HepG2 (cell line): ENCODE measurements around the gene LUZP1. TPM values are rescaled to one million over a fixed set of nuclear protein-coding genes. Genes with fewer than 3 reads are reported as not detected.

Experiments used
- ARID4A ChIP-seq: sonication (generic); formaldehyde crosslinking; IDR thresholded peaks from 2 replicates; pipeline ENCODE4 v1.5.0; 2020; ENCODE audit warnings: mild to moderate bottlenecking, missing genetic modification reagents, borderline replicate concordance
- EHMT2 ChIP-seq: fragments of 200-600 bp; sonication (generic); IDR thresholded peaks from 2 replicates; pipeline ENCODE4 v1.7.0; 2017; ENCODE audit warnings: antibody characterized with exemption, low read depth, low read length, borderline replicate concordance
- KMT2A ChIP-seq: sonication (generic); formaldehyde crosslinking; IDR thresholded peaks from 2 replicates; pipeline ENCODE4 v1.4.0; 2020; ENCODE audit warnings: missing genetic modification reagents
- KMT2B ChIP-seq: IDR thresholded peaks from 2 replicates; pipeline ENCODE4 v1.6.1; 2016; ENCODE audit warnings: missing genetic modification reagents, missing compliant biosample characterization
- MAFK ChIP-seq, 2 experiments: IDR thresholded peaks in 1 of 2; conservative IDR thresholded peaks in 1 of 2; 2 replicates each; pipeline ENCODE4 v1.6.1; 2011; ENCODE audit warnings: improper control_type of control experiment in 2 of 2, low read length in 2 of 2
- PHF21A ChIP-seq: sonication (generic); formaldehyde crosslinking; IDR thresholded peaks from 2 replicates; pipeline ENCODE4 v1.5.0; 2020; ENCODE audit warnings: mild to moderate bottlenecking, missing genetic modification reagents
- RXRA ChIP-seq: sonication (generic); formaldehyde crosslinking; IDR thresholded peaks from 2 replicates; pipeline ENCODE4 v1.5.1; 2020; ENCODE audit warnings: missing genetic modification reagents
- STAT6 ChIP-seq: sonication (generic); formaldehyde crosslinking; IDR thresholded peaks from 2 replicates; pipeline ENCODE4 v1.4.0; 2020; ENCODE audit warnings: missing genetic modification reagents, mild to moderate bottlenecking, borderline replicate concordance
- TRIM24 ChIP-seq: sonication (generic); formaldehyde crosslinking; IDR thresholded peaks from 2 replicates; pipeline ENCODE4 v1.8.0; 2022; ENCODE audit warnings: mild to moderate bottlenecking, missing genetic modification reagents
- ZSCAN5A ChIP-seq: sonication (generic); formaldehyde crosslinking; IDR thresholded peaks from 2 replicates; pipeline ENCODE4 v1.8.0; 2022; ENCODE audit warnings: mild to moderate bottlenecking, missing genetic modification reagents, borderline replicate concordance
- polyA plus RNA-seq, 8 experiments: library from polyadenylated mRNA; depleted of rRNA in 3 of 8; stranded (reverse) in 7 of 8; unstranded in 1 of 8; fragments of >200 nt; fragmentation: Illumina TruSeq in 4 of 8; extraction: Trizol in 4 of 8; gene quantifications; 2 replicates each; pipeline versions ENCODE4 v1.2.1 to v1.2.3, GENCODE V29; 2011 to 2016; ENCODE audit warnings: low read depth in 4 of 8, missing spikeins in 1 of 8, mixed read lengths in 1 of 8; ENCODE audit not compliant: insufficient read depth in 1 of 8
- total RNA-seq, 5 experiments: library from RNA; depleted of rRNA; stranded (reverse); fragments of >200 nt; fragmentation: Illumina TruSeq; extraction: Trizol; gene quantifications; 2 replicates each; pipeline ENCODE4 v1.2.3, GENCODE V29; 2016; ENCODE audit warnings: low read depth in 1 of 5
- TF ChIP-seq, protein P1 (sequence below), 2 experiments: fragments of 450-650 bp in 1 of 2; sonication (generic) in 1 of 2; formaldehyde crosslinking; IDR thresholded peaks; 2 replicates each; pipeline versions ENCODE4 v1.5.0 to v1.8.0; 2020 to 2022; ENCODE audit warnings: mild to moderate bottlenecking in 1 of 2, missing genetic modification reagents in 1 of 2
- TF ChIP-seq, protein P2 (sequence below): sonication (generic); formaldehyde crosslinking; IDR thresholded peaks from 2 replicates; pipeline ENCODE4 v1.8.1; 2022; ENCODE audit warnings: mild to moderate bottlenecking, missing genetic modification reagents

LUZP1 gene
- total and polyA plus RNA-seq, 2 of the 13 experiments (the other 11 are each of a cell fraction or from before 2014, with no cell fraction given) = 6.9 to 12.7 TPM

DNA sequence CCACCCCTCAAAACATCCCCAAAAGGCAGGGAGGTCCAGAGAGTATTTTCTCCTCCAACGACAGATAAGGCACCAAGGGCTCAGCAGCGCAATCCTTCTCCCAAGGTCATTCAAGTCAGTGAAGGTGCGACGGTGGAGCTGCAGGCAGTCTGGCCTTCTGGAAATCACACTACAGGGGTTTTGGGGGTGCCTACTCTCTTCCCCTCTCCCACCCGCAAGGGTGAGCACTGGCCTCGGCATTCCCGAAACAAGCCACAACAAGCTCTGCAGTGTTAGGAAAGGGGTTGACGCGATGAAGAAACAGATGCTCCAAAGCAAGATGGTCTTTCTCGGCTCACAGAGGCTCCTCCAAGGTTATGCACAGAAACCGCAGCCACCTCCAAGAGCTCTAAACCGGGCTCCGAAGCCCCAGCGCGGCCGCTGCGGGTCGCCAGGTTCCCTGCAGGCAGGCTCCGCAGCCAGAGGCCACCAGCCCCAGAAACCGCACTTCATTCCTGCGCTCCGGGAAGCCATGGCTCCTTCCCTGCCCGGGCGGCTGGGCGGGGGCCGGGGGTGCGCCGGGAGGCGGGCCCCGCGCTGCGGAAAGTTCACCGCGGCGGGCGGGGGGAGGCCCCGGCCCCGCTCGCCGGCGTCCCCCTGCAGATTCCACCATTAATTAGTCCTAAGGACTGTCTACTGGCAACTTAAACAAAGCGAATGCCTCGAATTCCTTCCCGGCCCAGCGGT is 1.1 kb downstream of the LUZP1 start (continued):
- TF ChIP-seq ARID4A (CRISPR knock-in tag) (peak; percentile 41; the same call in 1 of the 2 replicates), KMT2B (no peak; the same call in 1 of the 2 replicates), EHMT2 (no peak), TRIM24 (no peak), KMT2A (CRISPR knock-in tag) (0 out of 2 replicates have a peak, but pooled peaks have one; percentile 63), MAFK (conservative IDR thresholded peaks at IDR 0.05 in 1 of 2, IDR thresholded peaks at IDR 0.05 in 1 of 2; ENCODE audit: low read length in 2 of 2) (no peak), ZSCAN5A (no peak), STAT6 (no peak), PHF21A (CRISPR knock-in tag) (0 out of 2 replicates have a peak, but pooled peaks have one; percentile 34), RXRA (0 out of 2 replicates have a peak, but pooled peaks have one; percentile 28)
- TF ChIP-seq, protein P1, sequence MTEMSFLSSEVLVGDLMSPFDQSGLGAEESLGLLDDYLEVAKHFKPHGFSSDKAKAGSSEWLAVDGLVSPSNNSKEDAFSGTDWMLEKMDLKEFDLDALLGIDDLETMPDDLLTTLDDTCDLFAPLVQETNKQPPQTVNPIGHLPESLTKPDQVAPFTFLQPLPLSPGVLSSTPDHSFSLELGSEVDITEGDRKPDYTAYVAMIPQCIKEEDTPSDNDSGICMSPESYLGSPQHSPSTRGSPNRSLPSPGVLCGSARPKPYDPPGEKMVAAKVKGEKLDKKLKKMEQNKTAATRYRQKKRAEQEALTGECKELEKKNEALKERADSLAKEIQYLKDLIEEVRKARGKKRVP (CRISPR knock-in tag; IDR thresholded peaks at IDR 0.05) = no peak
- TF ChIP-seq, protein P2, sequence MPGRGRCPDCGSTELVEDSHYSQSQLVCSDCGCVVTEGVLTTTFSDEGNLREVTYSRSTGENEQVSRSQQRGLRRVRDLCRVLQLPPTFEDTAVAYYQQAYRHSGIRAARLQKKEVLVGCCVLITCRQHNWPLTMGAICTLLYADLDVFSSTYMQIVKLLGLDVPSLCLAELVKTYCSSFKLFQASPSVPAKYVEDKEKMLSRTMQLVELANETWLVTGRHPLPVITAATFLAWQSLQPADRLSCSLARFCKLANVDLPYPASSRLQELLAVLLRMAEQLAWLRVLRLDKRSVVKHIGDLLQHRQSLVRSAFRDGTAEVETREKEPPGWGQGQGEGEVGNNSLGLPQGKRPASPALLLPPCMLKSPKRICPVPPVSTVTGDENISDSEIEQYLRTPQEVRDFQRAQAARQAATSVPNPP (CRISPR knock-in tag) = 0 out of 2 replicates have a peak, but pooled peaks have one; percentile 19
